Peyer's patch (tissue), 4 donors: ENCODE measurements around the gene SHC4. TPM values are rescaled to one million over a fixed set of nuclear protein-coding genes. Genes with fewer than 3 reads are reported as not detected.

Source experiments
- DNase-seq, 3 donors: peaks; one replicate each; pipeline ENCODE4 v3.0.0-alpha.2; 2017 to 2019
- H3K27ac ChIP-seq, 4 donors: fragments of 200-600 bp; sonication (generic); one replicate each; pipeline ENCODE4 v1.5.1; 2016 to 2019
- H3K27me3 ChIP-seq, 2 donors: fragments of 200-600 bp; sonication (generic); one replicate each; pipeline ENCODE4 v1.5.1; 2019
- H3K36me3 ChIP-seq, 3 donors: fragments of 200-600 bp; sonication (generic); one replicate each; pipeline ENCODE4 v1.5.1; 2016 to 2019
- H3K4me1 ChIP-seq, 4 donors: fragments of 200-600 bp; sonication (generic); one replicate each; pipeline ENCODE4 v1.5.1; 2016 to 2019
- H3K4me3 ChIP-seq, 4 donors: fragments of 200-600 bp; sonication (generic); 1 replicate in 3 of 4; 2 replicates in 1 of 4; pipeline ENCODE4 v1.5.1; 2016 to 2019; ENCODE audit warnings: mild to moderate bottlenecking in 1 of 4
- H3K9me3 ChIP-seq, 4 donors: fragments of 200-600 bp; sonication (generic); one replicate each; pipeline ENCODE4 v1.5.1; 2016 to 2019; ENCODE audit warnings: mild to moderate bottlenecking in 1 of 4
- CTCF ChIP-seq, 6 experiments: fragments of 450-650 bp in 4 of 6; fragments of 200-600 bp in 2 of 6; sonication (generic) in 1 of 6; IDR thresholded peaks; one replicate each; pipeline ENCODE4 v1.5.1; 2017 to 2019; ENCODE audit warnings: antibody characterized with exemption in 6 of 6, mild to moderate bottlenecking in 3 of 6, moderate library complexity in 1 of 6
- POLR2A ChIP-seq, 2 donors: fragments of 450-650 bp; IDR thresholded peaks; one replicate each; pipeline ENCODE4 v1.5.1; 2017; ENCODE audit warnings: antibody characterized with exemption in 2 of 2, mild to moderate bottlenecking in 2 of 2, moderate library complexity in 2 of 2
- total RNA-seq, 4 donors: library from RNA; depleted of rRNA; stranded (reverse); fragments of >200 nt; gene quantifications; one replicate each; pipeline ENCODE4 v1.1.0, GENCODE V29; 2016

SHC4 gene
- total RNA-seq, 4 donors from 2014 or later = 0.66 TPM; not detected in 3

- no peak overlapping the region for H3K4me3 ChIP-seq
- TF ChIP-seq CTCF (IDR thresholded peaks at IDR 0.05) (no peak), POLR2A (IDR thresholded peaks at IDR 0.05) (no peak)
- H3K9me3 ChIP-seq = no peaks in the 10 kb centered on the region
- no peaks in the 10 kb centered on the region for H3K27me3 ChIP-seq
- DNase-seq = no peak
- H3K4me1 ChIP-seq = peaks cover 0 to 9% (median 2%) of the 10 kb centered on the region in 4 donors
- no peaks in the 10 kb centered on the region for H3K36me3 ChIP-seq
- no peak overlapping the region for H3K27ac ChIP-seq
Measured at GRCh38 chr15:48805591-48805990, 158.1 kb downstream of the SHC4 start.

GRCh38 chr15:48803877-48804276 is 159.8 kb downstream of the SHC4 start:
- no peak for TF ChIP-seq POLR2A (IDR thresholded peaks at IDR 0.05)
- TF ChIP-seq CTCF (IDR thresholded peaks at IDR 0.05) = no peak
- H3K4me1 ChIP-seq = peaks cover 0 to 5% (median 2%) of the 10 kb centered on the region in 4 donors
- no peak overlapping the region for H3K27ac ChIP-seq
- H3K27me3 ChIP-seq = no peaks in the 10 kb centered on the region
- no peaks in the 10 kb centered on the region for H3K9me3 ChIP-seq
- no peak overlapping the region for H3K4me3 ChIP-seq
- DNase-seq = no peak
- no peaks in the 10 kb centered on the region for H3K36me3 ChIP-seq

GRCh38 chr15:48802867-48803266 is 160.9 kb downstream of the SHC4 start:
- no peaks in the 10 kb centered on the region for H3K36me3 ChIP-seq
- no peaks in the 10 kb centered on the region for H3K27me3 ChIP-seq
- peaks cover 0 to 5% (median 2%) of the 10 kb centered on the region in 4 donors for H3K4me1 ChIP-seq
- no peak for DNase-seq
- TF ChIP-seq POLR2A (IDR thresholded peaks at IDR 0.05) = no peak
- no peak for TF ChIP-seq CTCF (IDR thresholded peaks at IDR 0.05)
- H3K27ac ChIP-seq = no peak overlapping the region
- no peaks in the 10 kb centered on the region for H3K9me3 ChIP-seq
- no peak overlapping the region for H3K4me3 ChIP-seq

GRCh38 chr15:48802257-48802656 is 161.5 kb downstream of the SHC4 start:
- DNase-seq = no peak
- TF ChIP-seq POLR2A (IDR thresholded peaks at IDR 0.05) = no peak
- TF ChIP-seq CTCF (IDR thresholded peaks at IDR 0.05) = no peak
- Histone ChIP-seq H3K9me3 (no peaks in the 10 kb centered on the region), H3K4me1 (peaks cover 0 to 5% (median 2%) of the 10 kb centered on the region in 4 donors), H3K36me3 (no peaks in the 10 kb centered on the region), H3K27me3 (no peaks in the 10 kb centered on the region), H3K4me3 (no peak overlapping the region), H3K27ac (no peak overlapping the region)

GRCh38 chr15:48800811-48801455 is 162.8 kb downstream of the SHC4 start:
- peak in 5 of 6 experiments; percentile 28 to 62 (median 59) for TF ChIP-seq CTCF (IDR thresholded peaks at IDR 0.05)
- TF ChIP-seq POLR2A (IDR thresholded peaks at IDR 0.05) = no peak
- Histone ChIP-seq H3K36me3 (no peaks in the 10 kb centered on the region), H3K27ac (no peak overlapping the region), H3K4me1 (peaks cover 0 to 5% (median 2%) of the 10 kb centered on the region in 4 donors), H3K9me3 (no peaks in the 10 kb centered on the region), H3K4me3 (no peak overlapping the region), H3K27me3 (no peaks in the 10 kb centered on the region)
- DNase-seq = no peak
